ENCODE results near the gene BPGM. TPM values are rescaled to one million over a fixed set of nuclear protein-coding genes. Genes with fewer than 3 reads are reported as not detected.

Gene BPGM
- total RNA-seq, 1 donor from 2014 or later = 14.8 TPM

GRCh38 chr7:134669845-134670373, 23.3 kb downstream of the BPGM start:
- no peak overlapping the region for H3K27ac ChIP-seq
- DNase-seq = no peak
- intact Hi-C loops (cut with DNase I) = no loop called here

GRCh38 chr7:134671609-134672008, 25.0 kb downstream of the BPGM start:
- DNase-seq (no peak), ATAC-seq (no peak)
- no peaks in the 10 kb centered on the region for H3K36me3 ChIP-seq
- no peak overlapping the region for H3K27ac ChIP-seq
- peaks cover 8% of the 10 kb centered on the region for H3K4me1 ChIP-seq
- TF ChIP-seq CTCF (IDR thresholded peaks at IDR 0.05) = no peak
- H3K9me3 ChIP-seq = no peaks in the 10 kb centered on the region
- intact Hi-C loops (cut with DNase I) = no loop called here
- no peaks in the 10 kb centered on the region for H3K27me3 ChIP-seq
- no peak overlapping the region for H3K4me3 ChIP-seq

More at GRCh38 chr7:134669845-134670373, 23.3 kb downstream of the BPGM start:
- Histone ChIP-seq H3K36me3 (no peaks in the 10 kb centered on the region), H3K27me3 (no peaks in the 10 kb centered on the region), H3K4me3 (no peak overlapping the region), H3K9me3 (no peaks in the 10 kb centered on the region), H3K4me1 (peaks cover 8% of the 10 kb centered on the region)
- TF ChIP-seq CTCF (IDR thresholded peaks at IDR 0.05) = no peak
- peak; percentile 83 for ATAC-seq

- H3K4me1 ChIP-seq = peaks cover 8% of the 10 kb centered on the region
- H3K4me3 ChIP-seq = no peak overlapping the region
- no peaks in the 10 kb centered on the region for H3K9me3 ChIP-seq
- DNase-seq (no peak), ATAC-seq (no peak)
- intact Hi-C loops (cut with DNase I) = no loop called here
- no peaks in the 10 kb centered on the region for H3K27me3 ChIP-seq
- peaks cover 6% of the 10 kb centered on the region for H3K36me3 ChIP-seq
- H3K27ac ChIP-seq = no peak overlapping the region
- TF ChIP-seq CTCF (IDR thresholded peaks at IDR 0.05) = no peak
These were observed 27.8 kb downstream of the BPGM start for GRCh38 chr7:134674424-134674823.

GRCh38 chr7:134676743-134677142, 30.1 kb downstream of the BPGM start:
- DNase-seq (no peak), ATAC-seq (no peak)
- Histone ChIP-seq H3K9me3 (no peaks in the 10 kb centered on the region), H3K4me3 (no peak overlapping the region), H3K27me3 (no peaks in the 10 kb centered on the region), H3K27ac (no peak overlapping the region), H3K36me3 (peaks cover 19% of the 10 kb centered on the region), H3K4me1 (no peaks in the 10 kb centered on the region)
- TF ChIP-seq CTCF (IDR thresholded peaks at IDR 0.05) = no peak
- intact Hi-C loops (cut with DNase I) = no loop called here

GRCh38 chr7:134678115-134678514, 31.5 kb downstream of the BPGM start:
- no peak overlapping the region for H3K4me3 ChIP-seq
- DNase-seq (no peak), ATAC-seq (no peak)
- H3K36me3 ChIP-seq = peaks cover 19% of the 10 kb centered on the region
- intact Hi-C loops (cut with DNase I) = no loop called here
- H3K27me3 ChIP-seq = no peaks in the 10 kb centered on the region
- H3K4me1 ChIP-seq = no peaks in the 10 kb centered on the region
- TF ChIP-seq CTCF (IDR thresholded peaks at IDR 0.05) = no peak
- H3K27ac ChIP-seq = no peak overlapping the region
- no peaks in the 10 kb centered on the region for H3K9me3 ChIP-seq

- Histone ChIP-seq H3K4me3 (no peak overlapping the region), H3K36me3 (peaks cover 19% of the 10 kb centered on the region), H3K9me3 (no peaks in the 10 kb centered on the region), H3K27ac (no peak overlapping the region), H3K4me1 (no peaks in the 10 kb centered on the region), H3K27me3 (no peaks in the 10 kb centered on the region)
- no peak for DNase-seq
- ATAC-seq = no peak
- no peak for TF ChIP-seq CTCF (IDR thresholded peaks at IDR 0.05)
- intact Hi-C loops (cut with DNase I) = no loop called here
These were observed 32.4 kb downstream of the BPGM start for GRCh38 chr7:134679006-134679405.

Data from upper lobe of right lung (tissue), 1 donor.